ENCODE data around the gene ARL6.
"Not testable (repeated sequence)": the region's sequence is repeated elsewhere in the genome, so short reads cannot be mapped to it uniquely, and the experiment has no call there.

Gene ARL6

GRCh38 chr3:97821774-97822358, 57.3 kb downstream of the ARL6 start, which contains the start of gene CRYBG3:
TSS of gene CRYBG3 (plus strand) at chr3:97822011. CDS start at chr3:97822207, 196 bp downstream.
- DNase-seq (ENCODE audit: low spot score): peak; percentile 89

GRCh38 chr3:97822359-97822775, 57.8 kb downstream of the ARL6 start:
- DNase-seq (ENCODE audit: low spot score): peak; percentile 31

GRCh38 chr3:97823046-97824004, 58.8 kb downstream of the ARL6 start:
- DNase-seq (ENCODE audit: low spot score): no peak

GRCh38 chr3:97825101-97825500, 60.5 kb downstream of the ARL6 start:
- no peak for DNase-seq (ENCODE audit: low spot score)

GRCh38 chr3:97827741-97828471, 63.3 kb downstream of the ARL6 start:
- no peak for DNase-seq (ENCODE audit: low spot score)

GRCh38 chr3:97829198-97829597, 64.6 kb downstream of the ARL6 start:
- DNase-seq (ENCODE audit: low spot score): no peak

- no peak for DNase-seq (ENCODE audit: low spot score)
Observed at GRCh38 chr3:97830638-97831037, 66.1 kb downstream of the ARL6 start.

- no peak for DNase-seq (ENCODE audit: low spot score)
Observed at GRCh38 chr3:97831140-97831539, 66.6 kb downstream of the ARL6 start.

- DNase-seq (ENCODE audit: low spot score): not testable (repeated sequence)
Observed at GRCh38 chr3:97833184-97833583, 68.6 kb downstream of the ARL6 start.

GRCh38 chr3:97835761-97836160, 71.2 kb downstream of the ARL6 start:
- no peak for DNase-seq (ENCODE audit: low spot score)

GRCh38 chr3:97838393-97838792, 73.8 kb downstream of the ARL6 start:
- no peak for DNase-seq (ENCODE audit: low spot score)

GRCh38 chr3:97839944-97840343, 75.4 kb downstream of the ARL6 start:
- DNase-seq (ENCODE audit: low spot score): no peak

GRCh38 chr3:97841304-97841703, 76.7 kb downstream of the ARL6 start:
- no peak for DNase-seq (ENCODE audit: low spot score)

GRCh38 chr3:97841956-97842355, 77.4 kb downstream of the ARL6 start:
- no peak for DNase-seq (ENCODE audit: low spot score)

GRCh38 chr3:97848779-97849178, 84.2 kb downstream of the ARL6 start:
- DNase-seq (ENCODE audit: low spot score): no peak

All from iPS-NIHi11 (cell line).